HG03108 (cell line): ENCODE results near the gene GCDH.

Experiments
- ATAC-seq: cut with Tn5 transposase; IDR thresholded peaks from one replicate; pipeline ENCODE4 v1.9.1; 2021; ENCODE audit warnings: moderate library complexity; ENCODE audit not compliant: unreplicated experiment

Gene GCDH

GRCh38 chr19:12938779-12939601 is 48.0 kb downstream of the GCDH start:
- ATAC-seq = no peak

GRCh38 chr19:12939975-12940423 is 49.0 kb downstream of the GCDH start:
- no peak for ATAC-seq

GRCh38 chr19:12940897-12941296 is 49.9 kb downstream of the GCDH start:
- no peak for ATAC-seq

GRCh38 chr19:12943437-12944044 is 52.6 kb downstream of the GCDH start:
- ATAC-seq = no peak

- no peak for ATAC-seq
Observed at GRCh38 chr19:12944104-12944674, 53.2 kb downstream of the GCDH start.

- ATAC-seq = peak; percentile 63
Observed at GRCh38 chr19:12945479-12946091, 54.6 kb downstream of the GCDH start, which contains the start of gene RAD23A. TSS of gene RAD23A (plus strand) at chr19:12945862. CDS start at chr19:12945949, 87 bp downstream.

- ATAC-seq = peak; percentile 29
Observed at GRCh38 chr19:12946092-12946721, 55.2 kb downstream of the GCDH start.

- no peak for ATAC-seq
Observed at GRCh38 chr19:12946731-12947496, 56.0 kb downstream of the GCDH start.

- ATAC-seq = no peak
Observed at GRCh38 chr19:12947702-12948611, 57.0 kb downstream of the GCDH start.

- ATAC-seq = no peak
Observed at GRCh38 chr19:12948612-12949362, 57.8 kb downstream of the GCDH start.
